ENCODE data around the gene ARL2.

Gene ARL2

GRCh38 chr11:65047581-65048422 is 33.8 kb downstream of the ARL2 start:
- Histone ChIP-seq H3K9ac (ENCODE audit: low read depth, low read length) (no peak overlapping the region), H3K4me3 (ENCODE audit: low read length) (0 out of 2 replicates have a peak overlapping the region, but pooled peaks have one; percentile 10)
- 77% methylated on average over 41 of the region's 56 CpGs for WGBS

GRCh38 chr11:65051398-65051858 is 37.5 kb downstream of the ARL2 start:
- H3K36me3 ChIP-seq (ENCODE audit: insufficient read depth, low read length) = 0 out of 2 replicates have a peak, but pooled peaks cover 2% of the 10 kb centered on the region
- no peak overlapping the region for H3K4me3 ChIP-seq (ENCODE audit: low read length)
- 95% methylated on average over 9 of the region's 9 CpGs for WGBS
- no peaks in the 10 kb centered on the region for H3K4me1 ChIP-seq (ENCODE audit: insufficient read depth, low read length)
- no peak overlapping the region for H3K9ac ChIP-seq (ENCODE audit: low read depth, low read length)
- H3K27ac ChIP-seq (ENCODE audit: low read depth, low read length) = no peak overlapping the region
- no peaks in the 10 kb centered on the region for H3K27me3 ChIP-seq (ENCODE audit: insufficient read depth, low read length)
- H3K9me3 ChIP-seq (ENCODE audit: insufficient read depth, low read depth, low read length) = no peaks in the 10 kb centered on the region

More at GRCh38 chr11:65047581-65048422, 33.8 kb downstream of the ARL2 start:
- Histone ChIP-seq H3K27ac (ENCODE audit: low read depth, low read length) (no peak overlapping the region), H3K36me3 (ENCODE audit: insufficient read depth, low read length) (peaks cover 33% of the 10 kb centered on the region), H3K4me1 (ENCODE audit: insufficient read depth, low read length) (no peaks in the 10 kb centered on the region), H3K9me3 (ENCODE audit: insufficient read depth, low read depth, low read length) (no peaks in the 10 kb centered on the region), H3K27me3 (ENCODE audit: insufficient read depth, low read length) (no peaks in the 10 kb centered on the region)

GRCh38 chr11:65053827-65054508 is 40.0 kb downstream of the ARL2 start:
- Histone ChIP-seq H3K4me1 (ENCODE audit: insufficient read depth, low read length) (no peaks in the 10 kb centered on the region), H3K9ac (ENCODE audit: low read depth, low read length) (no peak overlapping the region), H3K36me3 (ENCODE audit: insufficient read depth, low read length) (no peaks in the 10 kb centered on the region), H3K27ac (ENCODE audit: low read depth, low read length) (no peak overlapping the region), H3K27me3 (ENCODE audit: insufficient read depth, low read length) (no peaks in the 10 kb centered on the region), H3K4me3 (ENCODE audit: low read length) (no peak overlapping the region), H3K9me3 (ENCODE audit: insufficient read depth, low read depth, low read length) (no peaks in the 10 kb centered on the region)
- 69% methylated on average over 8 of the region's 8 CpGs for WGBS

GRCh38 chr11:65055538-65055937 is 41.6 kb downstream of the ARL2 start:
- 91% methylated on average over 1 of the region's 1 CpG for WGBS
- no peaks in the 10 kb centered on the region for H3K4me1 ChIP-seq (ENCODE audit: insufficient read depth, low read length)

GRCh38 chr11:65056999-65057398 is 43.0 kb downstream of the ARL2 start:
- H3K27me3 ChIP-seq (ENCODE audit: insufficient read depth, low read length) = no peaks in the 10 kb centered on the region
- H3K9ac ChIP-seq (ENCODE audit: low read depth, low read length) = no peak overlapping the region
- no peaks in the 10 kb centered on the region for H3K9me3 ChIP-seq (ENCODE audit: insufficient read depth, low read depth, low read length)
- no peaks in the 10 kb centered on the region for H3K36me3 ChIP-seq (ENCODE audit: insufficient read depth, low read length)
- no peaks in the 10 kb centered on the region for H3K4me1 ChIP-seq (ENCODE audit: insufficient read depth, low read length)
- WGBS = 89% methylated on average over 6 of the region's 6 CpGs
- H3K4me3 ChIP-seq (ENCODE audit: low read length) = no peak overlapping the region
- no peak overlapping the region for H3K27ac ChIP-seq (ENCODE audit: low read depth, low read length)

More at GRCh38 chr11:65055538-65055937, 41.6 kb downstream of the ARL2 start:
- H3K27ac ChIP-seq (ENCODE audit: low read depth, low read length) = no peak overlapping the region
- no peaks in the 10 kb centered on the region for H3K27me3 ChIP-seq (ENCODE audit: insufficient read depth, low read length)
- H3K9me3 ChIP-seq (ENCODE audit: insufficient read depth, low read depth, low read length) = no peaks in the 10 kb centered on the region
- H3K4me3 ChIP-seq (ENCODE audit: low read length) = no peak overlapping the region
- H3K36me3 ChIP-seq (ENCODE audit: insufficient read depth, low read length) = no peaks in the 10 kb centered on the region
- no peak overlapping the region for H3K9ac ChIP-seq (ENCODE audit: low read depth, low read length)

GRCh38 chr11:65057526-65057925 is 43.6 kb downstream of the ARL2 start:
- no peak overlapping the region for H3K9ac ChIP-seq (ENCODE audit: low read depth, low read length)
- H3K36me3 ChIP-seq (ENCODE audit: insufficient read depth, low read length) = no peaks in the 10 kb centered on the region
- no peaks in the 10 kb centered on the region for H3K9me3 ChIP-seq (ENCODE audit: insufficient read depth, low read depth, low read length)
- H3K4me3 ChIP-seq (ENCODE audit: low read length) = no peak overlapping the region
- H3K27me3 ChIP-seq (ENCODE audit: insufficient read depth, low read length) = no peaks in the 10 kb centered on the region
- H3K27ac ChIP-seq (ENCODE audit: low read depth, low read length) = no peak overlapping the region
- 96% methylated on average over 7 of the region's 7 CpGs for WGBS
- no peaks in the 10 kb centered on the region for H3K4me1 ChIP-seq (ENCODE audit: insufficient read depth, low read length)

- Histone ChIP-seq H3K9ac (ENCODE audit: low read depth, low read length) (no peak overlapping the region), H3K36me3 (ENCODE audit: insufficient read depth, low read length) (no peaks in the 10 kb centered on the region), H3K4me3 (ENCODE audit: low read length) (no peak overlapping the region), H3K4me1 (ENCODE audit: insufficient read depth, low read length) (no peaks in the 10 kb centered on the region), H3K27ac (ENCODE audit: low read depth, low read length) (no peak overlapping the region), H3K27me3 (ENCODE audit: insufficient read depth, low read length) (no peaks in the 10 kb centered on the region), H3K9me3 (ENCODE audit: insufficient read depth, low read depth, low read length) (no peaks in the 10 kb centered on the region)
- 83% methylated on average over 13 of the region's 13 CpGs for WGBS
Measured at GRCh38 chr11:65058012-65058411, 44.1 kb downstream of the ARL2 start.

- Histone ChIP-seq H3K9ac (ENCODE audit: low read depth, low read length) (no peak within 1 kb of the TSS), H3K4me1 (ENCODE audit: insufficient read depth, low read length) (no peaks in the 10 kb centered on the region), H3K36me3 (ENCODE audit: insufficient read depth, low read length) (no peaks in the 10 kb centered on the region), H3K27ac (ENCODE audit: low read depth, low read length) (no peak within 1 kb of the TSS), H3K4me3 (ENCODE audit: low read length) (no peak within 1 kb of the TSS), H3K9me3 (ENCODE audit: insufficient read depth, low read depth, low read length) (no peaks in the 10 kb centered on the region), H3K27me3 (ENCODE audit: insufficient read depth, low read length) (no peaks in the 10 kb centered on the region)
- WGBS = 89% methylated on average over 8 of the region's 8 CpGs
Measured at GRCh38 chr11:65058419-65059054, 44.6 kb downstream of the ARL2 start, which contains the start of gene NAALADL1. TSS of gene NAALADL1 (minus strand) at chr11:65058553. CDS start at chr11:65058521, 32 bp downstream.

- H3K4me1 ChIP-seq (ENCODE audit: insufficient read depth, low read length) = no peaks in the 10 kb centered on the region
- no peaks in the 10 kb centered on the region for H3K36me3 ChIP-seq (ENCODE audit: insufficient read depth, low read length)
- 80% methylated on average over 3 of the region's 3 CpGs for WGBS
- no peak overlapping the region for H3K27ac ChIP-seq (ENCODE audit: low read depth, low read length)
- no peaks in the 10 kb centered on the region for H3K9me3 ChIP-seq (ENCODE audit: insufficient read depth, low read depth, low read length)
- H3K9ac ChIP-seq (ENCODE audit: low read depth, low read length) = no peak overlapping the region
- H3K27me3 ChIP-seq (ENCODE audit: insufficient read depth, low read length) = no peaks in the 10 kb centered on the region
- H3K4me3 ChIP-seq (ENCODE audit: low read length) = no peak overlapping the region
Measured at GRCh38 chr11:65059523-65059922, 45.6 kb downstream of the ARL2 start.

GRCh38 chr11:65059959-65060824 is 46.2 kb downstream of the ARL2 start:
- no peak overlapping the region for H3K4me3 ChIP-seq (ENCODE audit: low read length)
- H3K4me1 ChIP-seq (ENCODE audit: insufficient read depth, low read length) = no peaks in the 10 kb centered on the region
- no peaks in the 10 kb centered on the region for H3K27me3 ChIP-seq (ENCODE audit: insufficient read depth, low read length)
- no peak overlapping the region for H3K27ac ChIP-seq (ENCODE audit: low read depth, low read length)
- H3K9ac ChIP-seq (ENCODE audit: low read depth, low read length) = no peak overlapping the region
- no peaks in the 10 kb centered on the region for H3K36me3 ChIP-seq (ENCODE audit: insufficient read depth, low read length)
- H3K9me3 ChIP-seq (ENCODE audit: insufficient read depth, low read depth, low read length) = no peaks in the 10 kb centered on the region
- 89% methylated on average over 9 of the region's 10 CpGs for WGBS

Measured in HUES64 (cell line).